B cell (primary cell): ENCODE results near the gene SLCO3A1. TPM values are rescaled to one million over a fixed set of nuclear protein-coding genes. Genes with fewer than 3 reads are reported as not detected.

ENCODE experiments used
- ATAC-seq: fragments of 200-7000 bp; cut with Tn5 transposase; one replicate; pipeline ENCODE4 v1.10.0; 2021; ENCODE audit warnings: low read depth, mild to moderate bottlenecking, moderate number of reproducible peaks, moderate library complexity
- CTCF ChIA-PET: fragments of 350-600 bp; sonication (Branson Sonifier 250); formaldehyde crosslinking; loops from one replicate; lab custom pipeline; 2021; ENCODE audit warnings: antibody characterized with exemption, inconsistent platforms; lab: Charles Lee
- POLR2A ChIA-PET: fragments of 350-600 bp; sonication (Branson Sonifier 250); formaldehyde crosslinking; loops from one replicate; lab custom pipeline; 2021; ENCODE audit warnings: antibody characterized with exemption; lab: Charles Lee
- DNase-seq: peaks from one replicate; pipeline ENCODE4 v3.0.0; 2013
- H2AFZ ChIP-seq: 2 replicates; pipeline ENCODE4 v1.6.1; 2012; ENCODE audit warnings: mild to moderate bottlenecking, low read depth, low read length; ENCODE audit not compliant: insufficient read depth, poor library complexity, severe bottlenecking
- H3K27ac ChIP-seq, 2 donors: 1 replicate in 1 of 2; 2 replicates in 1 of 2; pipeline ENCODE4 v1.5.1; 2012 to 2013; ENCODE audit warnings: low read length in 2 of 2, mild to moderate bottlenecking in 2 of 2, moderate library complexity in 1 of 2
- H3K27me3 ChIP-seq, 4 experiments: fragments of 200-600 bp in 1 of 4; sonication (generic) in 1 of 4; replicated peaks in 1 of 4; 1 replicate in 2 of 4; 2 replicates in 2 of 4; pipeline versions ENCODE4 v1.6.1 to v1.7.0; 2013 to 2016; ENCODE audit warnings: low read length in 3 of 4, mild to moderate bottlenecking in 2 of 4, mixed read lengths in 1 of 4, moderate library complexity in 1 of 4; ENCODE audit not compliant: insufficient read depth in 4 of 4, control insufficient read depth in 3 of 4; ENCODE audit errors: control extremely low read depth in 1 of 4
- H3K36me3 ChIP-seq, 2 experiments: replicated peaks in 1 of 2; 1 replicate in 1 of 2; 2 replicates in 1 of 2; pipeline versions ENCODE4 v1.6.1 to v1.7.1; 2013; ENCODE audit warnings: low read length in 1 of 2; ENCODE audit not compliant: insufficient read depth in 2 of 2, control insufficient read depth in 1 of 2; ENCODE audit errors: control extremely low read depth in 1 of 2, extremely low read depth in 1 of 2
- H3K4me1 ChIP-seq, 2 donors: fragments of 200-600 bp in 1 of 2; sonication (generic) in 1 of 2; 1 replicate in 1 of 2; 2 replicates in 1 of 2; pipeline versions ENCODE4 v1.5.1 to v1.6.1; 2013 to 2017; ENCODE audit warnings: low read length in 2 of 2; ENCODE audit not compliant: control insufficient read depth in 2 of 2, insufficient read depth in 2 of 2
- H3K4me2 ChIP-seq: replicated peaks from 2 replicates; pipeline ENCODE3; 2012; ENCODE audit warnings: mild to moderate bottlenecking, low read depth, low read length; ENCODE audit not compliant: poor library complexity, severe bottlenecking
- H3K4me3 ChIP-seq, 5 experiments: fragments of 200-600 bp in 1 of 5; sonication (generic) in 1 of 5; 1 replicate in 3 of 5; 2 replicates in 2 of 5; pipeline versions ENCODE4 v1.5.1 to v1.7.0; 2011 to 2016; ENCODE audit warnings: low read length in 4 of 5, mild to moderate bottlenecking in 4 of 5, low read depth in 2 of 5, control low read depth in 1 of 5, moderate library complexity in 1 of 5; ENCODE audit not compliant: insufficient read depth in 1 of 5; ENCODE audit errors: control extremely low read depth in 1 of 5, extremely low read depth in 1 of 5
- H3K79me2 ChIP-seq: fragments of 200-600 bp; sonication (generic); one replicate; pipeline ENCODE4 v1.6.0; 2016; ENCODE audit warnings: low read length; ENCODE audit not compliant: control insufficient read depth, insufficient read depth
- H3K9ac ChIP-seq: fragments of 200-600 bp; sonication (generic); 2 replicates; pipeline ENCODE4 v1.6.1; 2017; ENCODE audit warnings: mild to moderate bottlenecking, low read length, moderate library complexity
- H3K9me3 ChIP-seq, 3 donors: one replicate each; pipeline versions ENCODE4 v1.6.1 to v1.7.1; 2013; ENCODE audit warnings: low read length in 2 of 3; ENCODE audit not compliant: control insufficient read depth in 2 of 3, insufficient read depth in 1 of 3; ENCODE audit errors: control extremely low read depth in 1 of 3
- H4K20me1 ChIP-seq: 2 replicates; pipeline ENCODE4 v1.6.0; 2012; ENCODE audit warnings: mild to moderate bottlenecking, low read length; ENCODE audit not compliant: insufficient read depth, control insufficient read depth, poor library complexity, severe bottlenecking
- H3K27ac Mint-ChIP-seq: one replicate; pipeline ENCODE4 v1.8.0; 2021; ENCODE audit warnings: mixed read lengths
- H3K27me3 Mint-ChIP-seq: one replicate; pipeline ENCODE4 v1.8.0; 2021; ENCODE audit warnings: mixed read lengths
- H3K4me1 Mint-ChIP-seq: one replicate; pipeline ENCODE4 v1.8.0; 2021; ENCODE audit warnings: mixed read lengths
- H3K4me3 Mint-ChIP-seq: one replicate; pipeline ENCODE4 v1.8.0; 2021; ENCODE audit warnings: mixed read lengths
- H3K9me3 Mint-ChIP-seq: one replicate; pipeline ENCODE4 v1.8.0; 2022; ENCODE audit warnings: mixed read lengths; ENCODE audit not compliant: insufficient read depth
- EZH2 ChIP-seq: IDR thresholded peaks from 2 replicates; pipeline ENCODE4 v1.6.1; 2012; ENCODE audit warnings: borderline replicate concordance, low read depth, mild to moderate bottlenecking, moderate library complexity, low read length; ENCODE audit not compliant: insufficient read depth, poor library complexity, severe bottlenecking
- WGBS: methylation state at CpG from one replicate; pipeline ENCODE4 v1.1.5; 2013; ENCODE audit warnings: missing lambda C conversion rate; ENCODE audit not compliant: insufficient coverage; 5-methylcytosine and 5-hydroxymethylcytosine counted together
- intact Hi-C: fragments of 100-400 bp; cut with micrococcal nuclease; formaldehyde crosslinking; loops from one replicate; pipeline ENCODE4 v1.10.0; 2022
- polyA plus RNA-seq: library from polyadenylated mRNA; depleted of rRNA; stranded (reverse); fragments of >200 nt; gene quantifications from 2 replicates; pipeline ENCODE4 v1.2.3, GENCODE V29; 2012
- total RNA-seq, 2 donors: library from RNA; stranded (reverse); fragments of 120-200 nt in 1 of 2; gene quantifications; 1 replicate in 1 of 2; 2 replicates in 1 of 2; pipeline versions ENCODE4 v1.2.3 to v1.2.4, GENCODE V29; 2013 to 2022
- TF ChIP-seq, protein P1 (sequence below): fragments of 200-600 bp; IDR thresholded peaks from one replicate; pipeline ENCODE4 v1.8.0; 2022; ENCODE audit warnings: antibody characterized with exemption, mild to moderate bottlenecking

SLCO3A1 gene
- total and polyA plus RNA-seq, 2 donors (not counting 1 experiment from before 2014, with no cell fraction given), result 0.99 to 2.3 TPM

DNA sequence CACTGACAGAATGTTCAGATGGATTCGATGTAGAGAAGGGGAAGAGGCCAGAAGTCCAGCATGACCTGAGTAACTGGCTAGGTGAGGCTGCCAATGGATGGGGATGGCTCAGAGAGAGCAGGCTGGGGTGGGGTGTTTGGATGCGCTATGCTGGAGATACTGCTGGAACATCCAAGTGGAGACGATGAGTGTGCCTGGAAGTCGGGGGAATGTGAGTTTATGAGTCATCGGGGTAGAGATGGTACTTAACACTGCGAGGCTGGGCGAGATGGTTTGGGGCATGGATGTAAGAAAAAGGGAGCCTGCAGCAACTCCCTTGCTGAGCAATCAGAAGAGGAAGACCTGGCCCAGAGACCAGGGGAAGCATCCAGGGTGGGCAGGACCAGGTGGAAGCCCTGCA lies 180.7 kb downstream of the SLCO3A1 start:
- DNase-seq, result no peak
- WGBS, result 98% methylated on average over 7 of the region's 7 CpGs
- H3K9me3 ChIP-seq, result no peaks in the 10 kb centered on the region

DNA sequence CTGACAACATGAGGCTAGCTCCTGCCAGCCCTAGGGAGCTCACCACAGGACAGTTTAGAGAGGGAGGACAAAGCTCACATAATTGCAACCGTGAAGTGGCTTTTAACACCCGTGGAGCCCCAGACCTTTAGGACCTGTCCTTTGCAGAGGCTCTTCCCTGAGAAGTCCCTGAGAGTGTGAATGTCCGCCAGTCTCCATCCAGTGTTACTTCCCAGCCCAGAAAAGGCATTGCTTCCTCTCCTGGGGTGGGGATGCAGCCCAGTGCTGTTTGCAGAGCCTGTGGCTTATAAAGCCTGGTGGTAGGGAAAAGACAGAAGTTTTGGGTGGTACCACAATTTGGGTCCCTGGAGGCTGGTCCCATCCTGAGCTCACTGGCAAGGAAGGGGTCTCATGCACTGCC lies 182.0 kb downstream of the SLCO3A1 start:
- Histone ChIP-seq H3K4me2 (no peak overlapping the region), H3K4me1 (no peaks in the 10 kb centered on the region), H2AFZ (no peak overlapping the region), H3K79me2 (no peaks in the 10 kb centered on the region), H4K20me1 (no peaks in the 10 kb centered on the region), H3K36me3 (no peaks in the 10 kb centered on the region), H3K4me3 (no peak overlapping the region), H3K9ac (no peak overlapping the region), H3K9me3 (no peaks in the 10 kb centered on the region), H3K27ac (no peak overlapping the region), H3K27me3 (no peaks in the 10 kb centered on the region)
- Mint-ChIP-seq H3K27me3 (no peaks in the 10 kb centered on the region), H3K4me1 (no peaks in the 10 kb centered on the region), H3K4me3 (no peak overlapping the region), H3K9me3 (peaks cover 3% of the 10 kb centered on the region), H3K27ac (no peak overlapping the region)
- CTCF ChIA-PET, result no interaction called here
- WGBS, result 92% methylated on average over 2 of the region's 3 CpGs
- intact Hi-C loops, result no loop called here
- TF ChIP-seq EZH2, result no peak
- TF ChIP-seq, protein P1, sequence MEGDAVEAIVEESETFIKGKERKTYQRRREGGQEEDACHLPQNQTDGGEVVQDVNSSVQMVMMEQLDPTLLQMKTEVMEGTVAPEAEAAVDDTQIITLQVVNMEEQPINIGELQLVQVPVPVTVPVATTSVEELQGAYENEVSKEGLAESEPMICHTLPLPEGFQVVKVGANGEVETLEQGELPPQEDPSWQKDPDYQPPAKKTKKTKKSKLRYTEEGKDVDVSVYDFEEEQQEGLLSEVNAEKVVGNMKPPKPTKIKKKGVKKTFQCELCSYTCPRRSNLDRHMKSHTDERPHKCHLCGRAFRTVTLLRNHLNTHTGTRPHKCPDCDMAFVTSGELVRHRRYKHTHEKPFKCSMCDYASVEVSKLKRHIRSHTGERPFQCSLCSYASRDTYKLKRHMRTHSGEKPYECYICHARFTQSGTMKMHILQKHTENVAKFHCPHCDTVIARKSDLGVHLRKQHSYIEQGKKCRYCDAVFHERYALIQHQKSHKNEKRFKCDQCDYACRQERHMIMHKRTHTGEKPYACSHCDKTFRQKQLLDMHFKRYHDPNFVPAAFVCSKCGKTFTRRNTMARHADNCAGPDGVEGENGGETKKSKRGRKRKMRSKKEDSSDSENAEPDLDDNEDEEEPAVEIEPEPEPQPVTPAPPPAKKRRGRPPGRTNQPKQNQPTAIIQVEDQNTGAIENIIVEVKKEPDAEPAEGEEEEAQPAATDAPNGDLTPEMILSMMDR, result no peak
- ATAC-seq (no peak), DNase-seq (no peak)
- POLR2A ChIA-PET, result no interaction called here

More for the DNA sequence above, 180.7 kb downstream of the SLCO3A1 start:
- no peaks in the 10 kb centered on the region for H3K4me1 ChIP-seq
- intact Hi-C loops, result no loop called here
- no peaks in the 10 kb centered on the region for H3K4me1 Mint-ChIP-seq
- H3K9ac ChIP-seq, result no peak overlapping the region
- H3K4me3 Mint-ChIP-seq, result no peak overlapping the region
- H3K27me3 Mint-ChIP-seq, result no peaks in the 10 kb centered on the region
- no peak overlapping the region for H3K27ac Mint-ChIP-seq
- H3K27ac ChIP-seq, result no peak overlapping the region
- no peaks in the 10 kb centered on the region for H3K79me2 ChIP-seq
- ChIA-PET POLR2A (no interaction called here), CTCF (no interaction called here)
- no peaks in the 10 kb centered on the region for H3K27me3 ChIP-seq
- no peak for TF ChIP-seq EZH2
- TF ChIP-seq, protein P1, result no peak
- no peak overlapping the region for H3K4me2 ChIP-seq
- no peak for ATAC-seq
- H3K4me3 ChIP-seq, result no peak overlapping the region
- no peaks in the 10 kb centered on the region for H3K36me3 ChIP-seq
- peaks cover 3% of the 10 kb centered on the region for H3K9me3 Mint-ChIP-seq
- H2AFZ ChIP-seq, result no peak overlapping the region
- H4K20me1 ChIP-seq, result no peaks in the 10 kb centered on the region
